C1 segment of cervical spinal cord (tissue), 14 donors: ENCODE data around the gene NEB.
"Not testable (repeated sequence)": the region's sequence is repeated elsewhere in the genome, so short reads cannot be mapped to it uniquely, and the experiment has no call there.

Experiments used
- DNase-seq, 14 donors: peaks; one replicate each; lab custom pipeline; 2025; lab: John Stamatoyannopoulos, UW

Gene NEB

DNA sequence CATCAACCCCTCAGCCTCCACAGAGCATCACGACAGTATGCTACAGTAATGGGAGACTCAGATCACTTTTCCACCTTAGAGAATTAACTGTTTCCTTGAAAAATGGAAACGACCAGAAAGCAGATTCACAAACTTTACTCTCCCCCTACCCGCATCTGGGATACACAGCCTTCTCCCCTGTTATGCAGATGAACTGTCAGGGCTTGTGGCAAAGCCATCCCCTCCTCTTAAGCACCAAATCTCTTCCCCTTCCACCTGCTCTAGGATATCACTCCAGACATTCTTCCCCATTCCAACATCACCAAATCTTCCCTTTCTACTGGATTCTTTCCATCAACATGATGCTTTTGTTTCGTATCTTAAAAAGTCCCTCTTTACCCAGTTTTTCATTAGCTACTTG lies 26.4 kb downstream of the NEB start:
- DNase-seq, result no peak

GRCh38 chr2:151704480-151704961 lies 29.8 kb downstream of the NEB start:
- DNase-seq, result not testable (repeated sequence)

- DNase-seq, result not testable (repeated sequence)
Measured at GRCh38 chr2:151698134-151698533, 36.1 kb downstream of the NEB start.

- no peak for DNase-seq
Measured at GRCh38 chr2:151695778-151696177, 38.5 kb downstream of the NEB start.

DNA sequence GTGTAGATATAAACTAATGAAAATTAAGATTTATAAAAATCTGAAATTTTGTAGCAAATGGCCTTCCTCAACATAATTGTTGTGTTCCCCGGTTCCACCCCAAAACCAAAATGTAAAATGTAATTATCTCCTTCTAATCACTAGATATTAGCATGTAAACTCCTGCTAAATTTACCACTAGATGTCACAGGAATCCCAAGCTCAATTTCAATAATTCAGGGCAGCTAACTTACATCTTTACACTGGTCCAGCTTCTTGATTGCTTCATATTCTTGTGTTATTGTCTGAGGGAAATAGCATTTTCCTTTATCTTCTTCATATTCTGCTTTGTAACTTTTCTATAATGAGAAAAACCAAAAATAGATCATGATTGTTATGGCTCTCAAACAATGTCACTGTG lies 42.6 kb downstream of the NEB start:
- DNase-seq, result peak in 1 of 14 donors; percentile 19

DNA sequence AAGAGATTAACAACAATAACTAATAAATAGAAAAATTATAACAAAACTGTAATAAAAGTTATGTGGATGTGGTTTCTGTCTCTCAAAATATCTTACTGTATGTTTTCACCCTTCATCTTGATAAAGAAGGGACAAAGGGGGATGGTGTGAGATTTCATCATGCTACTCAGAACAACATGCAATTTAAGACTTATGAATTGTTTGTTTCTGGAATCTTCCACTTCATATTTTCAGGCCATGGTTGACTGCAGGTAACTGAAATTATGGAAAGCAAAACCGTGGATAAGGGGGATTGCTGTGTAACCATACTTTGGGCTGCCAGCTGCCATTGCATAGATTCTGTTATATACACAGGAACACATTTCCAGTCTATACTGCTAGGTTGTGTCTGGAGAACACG lies 45.6 kb downstream of the NEB start:
- DNase-seq, result no peak

DNA sequence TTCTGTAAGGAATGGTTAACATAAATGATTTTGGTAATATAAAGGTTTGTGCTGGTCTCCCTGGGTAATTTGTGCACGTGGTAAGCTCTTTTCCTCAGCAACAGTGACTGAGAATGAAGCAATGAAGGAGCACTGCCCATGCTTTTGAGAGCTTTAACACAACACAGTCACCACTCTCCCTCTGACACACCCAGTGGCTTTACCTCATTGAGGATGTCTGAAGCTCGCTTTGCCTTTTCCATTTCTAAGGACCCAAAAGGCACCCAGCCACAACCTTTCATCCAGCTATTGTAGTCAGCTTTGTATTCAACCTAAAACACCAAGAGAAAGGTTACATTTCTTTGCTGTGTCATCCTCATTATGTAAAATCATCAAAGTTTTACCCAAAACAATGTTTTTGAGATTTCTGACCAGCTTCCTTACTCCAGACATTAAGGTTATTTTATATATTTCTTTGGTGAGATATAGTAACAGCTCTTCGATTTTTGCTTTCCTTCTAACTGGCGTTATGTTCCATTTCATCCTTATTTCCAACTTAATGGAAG lies 51.7 kb downstream of the NEB start:
- no peak for DNase-seq

GRCh38 chr2:151681051-151681450 lies 53.2 kb downstream of the NEB start:
- DNase-seq, result no peak

GRCh38 chr2:151679994-151680393 lies 54.3 kb downstream of the NEB start:
- DNase-seq, result no peak

GRCh38 chr2:151678849-151679248 lies 55.4 kb downstream of the NEB start:
- no peak for DNase-seq

DNA sequence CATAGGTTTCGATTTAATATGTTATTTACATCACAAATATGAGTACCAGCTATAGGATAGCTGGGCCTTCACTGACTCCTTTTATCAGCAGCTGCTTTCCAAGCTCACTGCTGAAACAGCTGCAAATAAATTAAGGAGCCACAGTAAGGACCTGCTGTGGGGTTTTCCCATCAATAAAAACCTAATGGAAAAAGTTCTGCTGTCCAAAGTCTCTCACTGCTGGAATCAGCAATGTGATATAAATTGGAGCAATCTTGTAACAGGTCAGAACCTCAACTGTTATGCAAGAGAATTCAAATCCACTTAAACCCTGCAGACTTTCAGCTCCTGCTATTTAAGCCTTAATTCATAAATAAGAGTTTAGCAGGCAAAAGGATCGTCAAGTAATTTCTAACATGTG lies 61.3 kb downstream of the NEB start:
- DNase-seq, result no peak

DNA sequence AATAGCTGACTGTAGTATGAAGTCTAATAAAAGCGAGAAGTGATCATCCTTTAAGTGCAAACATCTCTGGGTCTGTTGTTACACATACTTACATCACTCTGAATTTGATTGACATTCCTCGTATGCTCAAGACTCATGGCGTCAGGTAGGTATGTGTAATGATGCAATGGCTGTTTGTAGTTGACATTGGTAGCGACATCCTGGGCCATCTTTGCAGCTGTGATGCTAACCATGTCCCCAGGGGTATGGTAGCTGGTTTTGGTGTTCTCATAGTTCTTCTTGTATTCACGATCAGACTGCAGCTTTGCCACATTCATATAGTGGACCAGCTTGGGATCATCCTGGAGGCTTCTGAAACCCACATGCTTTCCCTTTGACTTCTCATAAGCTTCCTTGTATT lies 62.0 kb downstream of the NEB start:
- DNase-seq, result no peak

GRCh38 chr2:151670846-151671597 lies 63.3 kb downstream of the NEB start:
- peak in 1 of 14 donors; percentile 8 for DNase-seq

- no peak for DNase-seq
Measured at GRCh38 chr2:151670346-151670745, 63.9 kb downstream of the NEB start.

- DNase-seq, result peak in 1 of 14 donors; percentile 2
Measured at GRCh38 chr2:151669585-151670081, 64.6 kb downstream of the NEB start.

DNA sequence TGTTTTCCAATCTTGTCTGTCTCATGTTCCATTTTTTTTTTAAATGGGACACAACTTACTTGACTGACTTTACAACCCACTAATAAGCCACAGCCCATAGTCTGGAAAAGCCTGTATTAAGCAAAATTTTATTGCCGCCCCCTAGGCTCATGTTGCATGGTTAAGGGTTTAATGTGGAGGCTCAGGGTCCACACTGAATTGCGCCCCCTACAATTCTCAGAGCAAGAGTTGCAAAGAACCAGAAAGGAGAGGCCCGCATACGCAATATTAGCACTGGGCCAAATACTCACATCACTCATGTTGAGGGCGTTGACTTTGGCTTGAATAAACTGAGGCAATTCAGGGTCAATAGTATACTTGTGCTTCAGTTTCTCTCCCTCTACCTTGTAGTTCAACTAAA lies 65.5 kb downstream of the NEB start:
- DNase-seq, result no peak

- no peak for DNase-seq
Measured at GRCh38 chr2:151665959-151666358, 68.3 kb downstream of the NEB start.

DNA sequence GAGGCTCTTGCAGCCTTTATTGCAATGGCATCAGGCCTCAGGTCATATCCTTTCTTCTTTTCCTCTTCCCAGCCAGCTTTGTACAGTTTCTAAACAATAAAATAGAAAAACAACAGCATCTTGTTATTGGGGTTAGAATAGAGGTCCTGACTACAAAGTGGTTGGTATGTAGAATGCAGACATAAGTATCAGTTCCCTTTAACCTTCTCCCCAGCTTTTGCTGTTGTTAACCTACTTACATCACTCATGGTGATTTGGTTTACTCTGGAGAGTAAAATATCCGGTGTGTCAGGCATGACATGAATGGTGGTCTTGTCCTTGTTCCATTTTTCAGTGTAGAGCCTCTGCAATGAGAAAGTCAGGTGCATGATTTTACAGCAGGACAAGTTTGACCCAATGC lies 69.8 kb downstream of the NEB start:
- DNase-seq, result no peak

GRCh38 chr2:151661625-151662024 lies 72.7 kb downstream of the NEB start:
- DNase-seq, result no peak

DNA sequence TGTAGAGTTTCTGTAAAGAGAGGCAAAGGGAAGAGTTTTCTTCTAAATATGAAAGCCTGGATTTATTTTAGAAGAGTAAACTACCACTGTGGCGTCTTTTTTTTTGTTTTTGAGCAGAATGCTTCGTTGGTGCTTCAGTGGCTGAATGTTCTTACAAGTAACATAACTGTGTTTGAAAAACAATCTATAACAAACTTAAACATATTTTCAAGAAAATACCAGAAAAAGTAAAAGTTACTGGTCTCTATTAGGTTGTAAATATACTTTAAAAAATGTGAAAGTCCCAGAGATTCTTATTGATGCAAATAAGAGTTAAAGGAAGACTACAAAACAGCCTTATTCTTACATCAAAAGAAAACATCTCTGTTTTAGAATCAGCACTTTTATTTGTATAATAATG lies 76.2 kb downstream of the NEB start:
- DNase-seq, result no peak

DNA sequence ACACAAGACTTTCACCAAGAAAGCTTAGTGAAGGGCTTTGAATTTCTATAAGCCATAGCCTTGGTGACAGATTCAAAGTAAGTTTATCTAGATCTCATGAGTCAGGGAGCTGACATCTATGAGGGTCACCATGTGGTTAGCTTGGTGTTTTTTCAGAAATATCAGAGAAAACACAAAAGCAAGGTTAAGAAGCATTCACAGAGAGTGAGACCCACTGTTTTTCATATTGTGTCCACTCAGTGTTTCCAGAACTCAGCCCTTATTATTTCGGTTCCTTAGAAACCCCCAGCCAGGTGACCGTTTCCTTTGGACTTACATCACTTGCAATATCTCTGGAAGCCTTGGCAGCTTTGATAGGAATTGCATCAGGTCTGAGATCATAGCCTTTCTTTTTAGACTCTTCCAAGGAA lies 76.6 kb downstream of the NEB start:
- no peak for DNase-seq

DNA sequence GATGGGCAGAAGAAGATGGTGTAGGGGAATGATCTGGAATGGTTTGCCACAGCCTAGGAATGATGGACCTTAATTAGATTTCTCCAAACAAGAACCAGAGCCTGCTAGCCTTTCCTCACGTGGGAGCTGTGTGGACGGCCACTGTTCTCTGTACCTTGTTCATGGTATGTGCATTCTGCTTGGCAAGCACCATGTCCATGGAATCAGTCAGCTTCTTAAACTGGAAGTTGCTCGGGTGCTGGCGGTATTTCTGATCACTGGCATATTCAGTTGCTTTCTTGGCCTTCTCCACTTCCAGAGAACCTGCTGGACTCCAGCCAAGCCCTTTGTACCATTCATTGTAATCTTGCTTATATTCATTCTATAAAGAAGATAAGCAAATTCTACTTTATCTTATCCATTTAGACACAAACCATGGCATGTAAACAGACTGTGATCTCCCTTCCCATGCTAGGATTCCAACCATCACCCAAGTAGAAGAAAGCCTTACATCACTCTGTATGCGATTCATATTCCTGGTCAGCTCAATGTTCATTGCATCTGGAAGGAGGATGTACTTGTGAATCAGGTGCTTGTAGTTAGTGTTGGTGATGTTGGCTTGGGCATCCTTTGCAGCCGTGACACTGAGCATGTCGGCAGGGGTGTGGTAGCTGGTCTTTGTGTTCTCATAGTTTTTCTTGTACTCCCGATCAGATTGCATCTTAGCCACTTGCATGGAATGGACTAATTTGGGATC lies 78.4 kb downstream of the NEB start:
- DNase-seq, result no peak

GRCh38 chr2:151654891-151655290 lies 79.4 kb downstream of the NEB start:
- DNase-seq, result no peak
